ENCODE results near the gene TDP1. TPM values are rescaled to one million over a fixed set of nuclear protein-coding genes. Genes with fewer than 3 reads are reported as not detected.

The TDP1 gene
- total and polyA plus RNA-seq, 2 experiments from 2014 or later, result 23.0 to 63.6 TPM

GRCh38 chr14:89957376-89957775 is 1.6 kb downstream of the TDP1 start:
- Histone ChIP-seq H3K79me2 (replicated peaks; ENCODE audit: insufficient read depth) (peaks cover 39% of the 10 kb centered on the region), H3F3A (replicated peaks; ENCODE audit: low read depth) (0 out of 2 replicates have a peak, but pooled peaks cover 4% of the 10 kb centered on the region), H3K4me3 (peak overlapping the region; percentile 84), H3K9me2 (ENCODE audit: insufficient read depth) (no peaks in the 10 kb centered on the region), H3K27me3 (ENCODE audit: insufficient read depth) (no peaks in the 10 kb centered on the region), H3K4me2 (peak overlapping the region; percentile 88; the same call in 1 of the 2 replicates), H3K4me1 (ENCODE audit: insufficient read depth) (peaks cover 26% of the 10 kb centered on the region), H3K27ac (ENCODE audit: low read depth) (no peak overlapping the region), H4K20me1 (replicated peaks; ENCODE audit: insufficient read depth) (peaks cover 5% of the 10 kb centered on the region), H3K36me3 (ENCODE audit: insufficient read depth) (0 out of 2 replicates have a peak, but pooled peaks cover 7% of the 10 kb centered on the region), H2AFZ (no peak overlapping the region)
- peak overlapping the region; percentile 98 for H3K4me3 Mint-ChIP-seq
- H3K4me1 Mint-ChIP-seq, result peaks cover 26% of the 10 kb centered on the region
- DNase-seq (ENCODE audit: low spot score), result no peak
- peaks cover 11% of the 10 kb centered on the region for H3K27me3 Mint-ChIP-seq (ENCODE audit: insufficient read depth, low read depth, poor library complexity)
- no peak for TF ChIP-seq NANOG (IDR thresholded peaks at IDR 0.05; ENCODE audit: borderline replicate concordance)
- no peak overlapping the region for H3K27ac Mint-ChIP-seq
- H3K36me3 Mint-ChIP-seq (ENCODE audit: low read depth), result peaks cover 36% of the 10 kb centered on the region
- ATAC-seq, result no peak
- peaks cover 22% of the 10 kb centered on the region for H3K9me3 Mint-ChIP-seq

GRCh38 chr14:89957791-89958190 is 2.1 kb downstream of the TDP1 start:
- ATAC-seq (no peak), DNase-seq (ENCODE audit: low spot score) (no peak)
- Mint-ChIP-seq H3K4me3 (no peak overlapping the region), H3K36me3 (ENCODE audit: low read depth) (peaks cover 38% of the 10 kb centered on the region), H3K4me1 (peaks cover 26% of the 10 kb centered on the region), H3K27ac (no peak overlapping the region), H3K9me3 (peaks cover 22% of the 10 kb centered on the region), H3K27me3 (ENCODE audit: insufficient read depth, low read depth, poor library complexity) (peaks cover 11% of the 10 kb centered on the region)
- Histone ChIP-seq H3K4me2 (no peak overlapping the region), H3K79me2 (replicated peaks; ENCODE audit: insufficient read depth) (peaks cover 40% of the 10 kb centered on the region), H3K9me2 (ENCODE audit: insufficient read depth) (no peaks in the 10 kb centered on the region), H3F3A (replicated peaks; ENCODE audit: low read depth) (0 out of 2 replicates have a peak, but pooled peaks cover 4% of the 10 kb centered on the region), H2AFZ (no peak overlapping the region), H3K27me3 (ENCODE audit: insufficient read depth) (no peaks in the 10 kb centered on the region), H3K27ac (ENCODE audit: low read depth) (no peak overlapping the region), H3K36me3 (ENCODE audit: insufficient read depth) (0 out of 2 replicates have a peak, but pooled peaks cover 7% of the 10 kb centered on the region), H3K4me3 (no peak overlapping the region), H4K20me1 (replicated peaks; ENCODE audit: insufficient read depth) (peaks cover 5% of the 10 kb centered on the region), H3K4me1 (ENCODE audit: insufficient read depth) (peaks cover 26% of the 10 kb centered on the region)
- TF ChIP-seq ZNF114 (CRISPR knock-in tag; IDR thresholded peaks at IDR 0.05) (no peak), EZH2 (IDR thresholded peaks at IDR 0.05; ENCODE audit: low read depth, unreplicated experiment) (no peak), STAT1 (IDR thresholded peaks at IDR 0.05; ENCODE audit: unreplicated experiment) (no peak), JUNB (IDR thresholded peaks at IDR 0.05; ENCODE audit: unreplicated experiment) (no peak), ZNF331 (CRISPR knock-in tag; IDR thresholded peaks at IDR 0.05; ENCODE audit: low read depth) (no peak), CREB1 (CRISPR knock-in tag; IDR thresholded peaks at IDR 0.05; ENCODE audit: low read depth) (no peak), POLR2AphosphoS5 (IDR thresholded peaks at IDR 0.05; ENCODE audit: low read depth) (no peak), REST (IDR thresholded peaks at IDR 0.05; ENCODE audit: unreplicated experiment) (no peak), ETS1 (IDR thresholded peaks at IDR 0.05) (no peak), ZNF462 (CRISPR knock-in tag; IDR thresholded peaks at IDR 0.05) (no peak), NANOG (IDR thresholded peaks at IDR 0.05; ENCODE audit: borderline replicate concordance) (no peak), EZH2phosphoT487 (IDR thresholded peaks at IDR 0.05; ENCODE audit: unreplicated experiment) (no peak)
